ENCODE data around the gene TPP1.

TPP1 gene

GRCh38 chr11:6627762-6628241 lies 8.6 kb upstream of the TPP1 start:
- DNase-seq: peak; percentile 11

DNA sequence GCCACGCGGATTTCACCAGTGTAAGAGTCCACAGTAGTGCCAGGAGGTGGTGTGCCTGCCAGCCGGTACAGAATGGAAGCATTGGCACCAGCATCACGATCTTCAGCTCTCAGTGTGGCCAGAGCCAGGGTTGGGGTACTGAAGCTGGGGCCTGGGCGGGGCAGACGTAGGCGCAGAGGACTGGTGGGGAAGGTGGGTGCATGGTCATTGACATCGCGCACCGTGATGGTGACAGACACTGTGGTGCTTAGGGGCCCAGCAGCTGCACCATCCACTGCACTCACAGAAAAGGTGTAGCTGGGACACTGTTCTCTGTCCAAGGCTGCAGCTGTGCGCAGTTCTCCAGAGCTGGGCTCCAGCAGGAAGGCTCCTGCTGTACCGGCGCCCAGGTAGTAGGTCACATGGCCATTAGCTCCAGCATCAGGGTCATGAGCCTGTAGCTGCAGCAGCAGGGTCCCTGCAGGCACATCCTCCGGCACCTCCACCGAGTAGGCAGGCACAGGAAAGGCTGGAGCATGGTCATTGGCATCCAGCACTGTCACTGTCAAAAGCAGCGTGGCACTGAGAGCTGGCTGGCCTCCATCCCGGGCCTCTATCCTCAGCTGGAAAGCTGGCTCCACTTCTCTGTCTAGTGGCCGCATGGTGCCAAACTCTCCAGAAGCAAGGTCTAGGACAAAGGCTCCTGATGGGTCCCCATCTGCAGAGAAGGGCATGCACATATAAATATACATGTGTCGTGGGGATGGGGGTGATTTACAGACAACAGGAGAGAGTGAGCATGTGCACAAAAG lies 7.9 kb upstream of the TPP1 start:
- DNase-seq: no peak

- no peak for DNase-seq
Observed at GRCh38 chr11:6625832-6626420, 6.7 kb upstream of the TPP1 start.

GRCh38 chr11:6625156-6625831 lies 6.1 kb upstream of the TPP1 start:
- DNase-seq: no peak

DNA sequence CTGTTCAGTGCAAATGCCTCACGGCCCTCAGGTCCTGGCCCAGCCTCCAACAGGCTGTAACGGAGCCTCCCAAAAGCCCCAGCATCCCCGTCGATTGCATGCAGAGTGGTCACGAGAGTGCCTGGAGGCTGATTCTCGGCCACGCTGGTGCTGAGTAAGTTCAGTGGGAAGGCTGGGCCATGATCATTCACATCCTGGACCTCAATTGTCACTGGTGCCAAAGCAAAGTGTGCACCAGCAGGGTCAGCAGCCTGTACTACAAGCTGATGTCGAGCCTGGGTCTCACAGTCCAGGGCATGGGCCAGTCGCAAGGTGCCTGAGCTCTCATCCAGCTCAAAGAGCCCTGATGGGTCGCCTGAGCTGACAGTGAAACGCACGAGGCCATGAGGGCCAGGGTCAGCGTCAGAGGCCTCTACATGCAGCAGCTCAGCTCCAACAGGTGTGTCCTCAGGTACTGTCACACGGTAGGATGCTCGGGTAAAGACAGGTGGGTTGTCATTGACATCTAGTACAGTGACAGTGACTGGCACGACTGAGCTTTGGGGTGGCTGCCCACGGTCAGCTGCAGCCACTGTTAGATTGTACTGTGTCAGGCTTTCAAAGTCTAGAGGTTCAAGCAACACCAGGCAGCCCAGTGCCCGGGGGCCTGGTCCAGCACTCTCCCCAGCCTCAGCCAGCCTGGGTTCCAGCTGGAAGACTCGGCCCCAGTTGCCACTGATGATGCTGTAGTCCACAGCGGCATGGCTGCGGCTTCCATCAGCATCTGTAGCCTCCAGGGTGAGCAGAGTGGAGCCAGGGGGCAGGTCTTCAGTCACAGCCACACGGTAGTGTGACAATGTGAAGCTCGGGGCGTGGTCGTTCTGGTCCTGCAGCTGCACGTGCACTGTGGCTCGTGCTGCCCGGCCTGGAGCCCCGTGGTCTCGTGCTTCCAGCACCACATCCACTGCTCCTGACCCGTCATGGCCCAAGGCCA lies 4.5 kb upstream of the TPP1 start:
- no peak for DNase-seq

DNA sequence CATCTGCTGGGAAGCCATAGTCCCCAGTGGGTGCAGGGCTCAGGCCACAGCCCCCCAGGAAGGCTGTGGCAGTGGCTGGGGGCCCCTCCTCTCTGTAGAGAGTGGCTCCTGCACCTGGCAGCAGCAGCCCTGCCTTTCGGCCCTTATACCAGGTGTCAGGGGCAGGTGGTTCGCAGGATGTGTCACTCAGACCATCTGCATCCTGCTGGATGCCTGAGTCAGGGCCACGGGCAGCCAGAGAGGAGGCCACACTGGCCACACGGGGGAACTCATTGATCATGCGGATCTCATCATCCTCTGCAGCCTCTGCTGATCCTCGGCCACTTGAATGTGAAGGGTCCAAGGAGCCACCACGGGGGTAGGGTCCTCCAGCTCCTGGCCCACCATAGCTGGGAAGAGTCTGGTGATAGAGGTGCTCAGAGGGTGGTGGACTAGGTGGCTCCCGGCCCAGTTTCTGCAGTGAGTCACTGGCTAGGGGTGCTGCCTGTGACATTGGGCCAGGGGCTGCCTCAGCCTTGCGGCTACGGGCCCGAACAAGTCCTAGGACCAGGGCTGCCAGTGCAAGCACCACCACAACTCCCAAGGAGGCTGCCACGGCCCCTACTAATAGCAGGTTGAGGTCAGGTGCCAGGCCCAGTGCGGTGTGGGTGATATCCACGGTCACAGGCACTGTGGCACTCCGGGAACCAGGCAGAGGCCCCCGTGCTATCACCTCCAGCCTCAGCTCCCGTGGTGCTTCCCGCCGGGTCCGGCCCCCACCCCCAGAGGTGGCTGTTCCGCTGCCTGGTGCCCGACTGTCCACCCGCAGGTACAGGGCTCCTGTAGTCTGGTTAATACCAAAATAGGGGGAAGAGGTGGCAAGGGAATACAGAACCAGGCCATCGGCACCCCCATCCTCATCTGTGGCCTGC lies 3.3 kb upstream of the TPP1 start:
- no peak for DNase-seq

DNA sequence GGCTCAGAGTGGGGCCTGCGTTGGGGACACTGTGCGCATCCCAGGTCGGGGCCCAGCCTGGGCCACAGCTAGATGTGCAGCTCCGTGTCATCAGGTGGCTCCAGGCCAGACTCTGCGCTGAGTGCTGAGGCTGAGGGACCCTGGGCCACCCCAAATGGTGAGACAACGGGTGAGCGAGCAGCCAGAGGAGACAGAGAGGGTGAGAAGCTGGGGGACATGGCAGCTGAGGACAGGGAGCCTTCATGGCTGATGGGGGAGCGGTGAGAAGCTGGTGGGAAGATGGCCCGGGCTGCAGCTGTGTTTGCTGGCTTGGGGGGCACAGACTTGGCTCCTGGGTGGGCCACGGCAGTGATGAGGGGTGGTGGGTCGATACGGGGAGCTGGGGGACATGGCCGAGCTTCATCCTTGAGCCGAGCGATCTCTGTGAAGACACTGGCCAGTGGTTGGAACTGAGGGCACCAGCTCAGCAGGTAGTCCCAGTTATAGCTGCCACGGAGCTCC lies 2.5 kb upstream of the TPP1 start:
- no peak for DNase-seq

GRCh38 chr11:6620636-6621035 lies 1.4 kb upstream of the TPP1 start:
- no peak for DNase-seq

- DNase-seq: peak; percentile 70
Observed at GRCh38 chr11:6618117-6619003, 862 bp downstream of the TPP1 start.

DNA sequence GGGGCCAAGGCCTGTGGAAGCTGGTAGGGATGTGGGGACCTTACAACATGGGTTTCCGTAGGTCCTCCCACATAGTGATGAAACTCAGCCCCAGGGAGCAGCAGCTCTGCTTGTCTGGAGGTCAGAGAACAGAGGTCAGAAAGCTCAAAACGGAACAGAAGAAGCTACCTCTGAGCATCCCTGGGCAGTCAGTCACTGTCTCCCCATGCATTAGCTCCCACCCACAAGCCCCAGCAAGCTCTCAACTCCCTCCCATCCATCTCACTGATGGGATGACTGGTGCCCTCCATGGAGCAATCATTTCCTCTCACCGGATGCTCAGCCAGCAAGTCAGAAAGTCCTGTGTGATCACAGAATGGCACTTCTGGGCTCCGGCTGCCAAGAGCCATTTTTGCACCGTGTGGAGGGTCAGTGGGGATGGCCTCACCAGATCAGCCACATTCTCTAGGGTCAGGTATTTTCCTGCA lies 1.9 kb downstream of the TPP1 start:
- no peak for DNase-seq

GRCh38 chr11:6616596-6617250 lies 2.5 kb downstream of the TPP1 start:
- no peak for DNase-seq

- no peak for DNase-seq
Observed at GRCh38 chr11:6615882-6616585, 3.2 kb downstream of the TPP1 start.

- DNase-seq: no peak
Observed at GRCh38 chr11:6615046-6615445, 4.2 kb downstream of the TPP1 start.

- DNase-seq: no peak
Observed at GRCh38 chr11:6614446-6614845, 4.8 kb downstream of the TPP1 start.

DNA sequence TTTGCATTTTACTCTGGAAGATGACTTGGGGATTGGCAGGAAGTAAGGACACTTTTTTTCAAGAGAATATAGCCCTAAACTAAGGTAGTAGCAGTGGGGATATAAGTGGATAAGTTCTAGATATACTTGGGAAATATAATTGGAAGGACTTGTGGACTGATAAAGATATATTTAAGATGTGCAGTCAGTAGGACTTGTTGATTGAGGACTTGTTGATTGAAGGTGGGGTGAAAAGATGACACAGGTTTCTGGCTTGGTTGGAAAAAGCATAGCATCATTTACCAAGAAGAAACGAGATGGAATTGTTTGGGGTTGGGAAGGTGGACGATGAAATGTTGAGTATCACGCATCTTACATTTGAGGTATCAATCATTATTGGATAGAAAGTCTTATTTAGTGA lies 5.7 kb downstream of the TPP1 start:
- DNase-seq: no peak

GRCh38 chr11:6612213-6613041 lies 6.8 kb downstream of the TPP1 start, which contains the start of gene TAF10:
TSS of gene TAF10 (minus strand) at chr11:6612216. CDS start at chr11:6612189, 27 bp downstream.
- peak; percentile 93 for DNase-seq

- DNase-seq: no peak
Observed at GRCh38 chr11:6611963-6612212, 7.3 kb downstream of the TPP1 start.
